GM19351 (cell line): Measurements from ENCODE around the gene TBC1D5.
"Not testable (repeated sequence)": the region's sequence is repeated elsewhere in the genome, so short reads cannot be mapped to it uniquely, and the experiment has no call there.

Source experiments
- ATAC-seq: cut with Tn5 transposase; IDR thresholded peaks from one replicate; pipeline ENCODE4 v1.9.1; 2021; ENCODE audit warnings: mild to moderate bottlenecking, moderate library complexity; ENCODE audit not compliant: unreplicated experiment

Gene TBC1D5

GRCh38 chr3:17494117-17494809, 248.2 kb downstream of the TBC1D5 start:
- no peak for ATAC-seq

- ATAC-seq, result no peak
Observed at GRCh38 chr3:17491601-17492000, 250.8 kb downstream of the TBC1D5 start.

GRCh38 chr3:17491190-17491589, 251.2 kb downstream of the TBC1D5 start:
- ATAC-seq, result not testable (repeated sequence)

DNA sequence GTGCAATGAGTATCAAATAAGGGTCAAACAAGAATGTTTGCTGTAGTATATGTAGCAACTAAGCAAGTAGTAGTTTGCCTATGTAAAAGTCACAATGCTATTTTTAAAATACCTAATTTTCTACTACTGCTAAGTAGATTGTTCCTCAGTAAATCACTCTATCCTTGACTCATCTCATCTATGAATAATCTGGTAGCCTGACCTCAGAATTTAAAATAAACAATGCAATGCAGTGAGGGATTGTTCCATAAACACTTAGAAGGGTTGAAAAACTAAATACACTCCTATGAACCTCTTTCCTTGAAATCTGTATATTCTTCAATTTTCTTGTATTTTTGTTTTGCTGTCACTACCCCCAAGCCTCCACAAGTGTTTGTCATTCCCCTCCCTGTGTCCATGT, 253.3 kb downstream of the TBC1D5 start:
- ATAC-seq, result no peak

DNA sequence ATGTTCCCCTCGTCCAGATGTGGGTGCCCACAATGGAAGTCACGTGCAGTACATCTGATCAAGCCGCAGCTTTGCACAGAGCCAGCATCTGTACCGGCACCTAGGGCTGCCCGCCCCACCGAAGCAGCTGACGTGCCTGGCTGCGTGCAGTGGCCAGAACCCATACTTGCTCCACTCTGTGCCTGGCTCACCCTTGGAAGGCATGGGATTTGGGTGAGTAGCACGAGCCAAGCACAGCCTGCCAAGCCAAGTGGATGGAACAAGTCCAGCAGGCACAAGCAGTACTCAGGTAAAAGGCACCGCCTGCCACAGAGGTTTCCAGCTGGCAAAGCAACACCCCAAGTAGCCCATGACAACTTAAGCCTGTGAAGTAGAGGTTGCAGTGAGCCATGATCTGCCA, 261.3 kb downstream of the TBC1D5 start:
- no peak for ATAC-seq

GRCh38 chr3:17479681-17480405, 262.6 kb downstream of the TBC1D5 start:
- ATAC-seq, result no peak

GRCh38 chr3:17478673-17479072, 263.8 kb downstream of the TBC1D5 start:
- no peak for ATAC-seq

- ATAC-seq, result no peak
Observed at GRCh38 chr3:17473761-17474160, 268.7 kb downstream of the TBC1D5 start.

DNA sequence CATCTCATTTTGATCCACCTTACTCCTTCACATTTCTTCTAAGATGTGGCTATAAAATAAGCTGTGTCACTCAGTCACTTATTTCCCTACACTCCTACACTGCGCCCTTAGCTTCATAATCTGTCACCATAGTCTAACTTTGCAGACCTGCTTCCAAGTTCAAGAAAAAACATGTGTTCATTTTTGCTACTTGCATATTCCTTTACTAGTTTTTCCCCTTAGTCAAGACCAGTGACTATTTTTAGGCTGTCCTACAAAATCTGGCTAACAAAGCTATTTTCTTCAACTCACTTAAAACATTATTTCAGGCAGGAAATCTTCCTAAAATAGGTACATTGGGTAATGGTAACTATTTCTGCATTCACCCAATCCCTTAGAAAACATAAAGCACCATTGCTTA, 272.5 kb downstream of the TBC1D5 start:
- ATAC-seq, result no peak

- no peak for ATAC-seq
Observed at GRCh38 chr3:17469520-17469919, 272.9 kb downstream of the TBC1D5 start.

- ATAC-seq, result no peak
Observed at GRCh38 chr3:17466028-17466427, 276.4 kb downstream of the TBC1D5 start.

- ATAC-seq, result no peak
Observed at GRCh38 chr3:17459470-17459993, 282.9 kb downstream of the TBC1D5 start.

- no peak for ATAC-seq
Observed at GRCh38 chr3:17456650-17457049, 285.8 kb downstream of the TBC1D5 start.

DNA sequence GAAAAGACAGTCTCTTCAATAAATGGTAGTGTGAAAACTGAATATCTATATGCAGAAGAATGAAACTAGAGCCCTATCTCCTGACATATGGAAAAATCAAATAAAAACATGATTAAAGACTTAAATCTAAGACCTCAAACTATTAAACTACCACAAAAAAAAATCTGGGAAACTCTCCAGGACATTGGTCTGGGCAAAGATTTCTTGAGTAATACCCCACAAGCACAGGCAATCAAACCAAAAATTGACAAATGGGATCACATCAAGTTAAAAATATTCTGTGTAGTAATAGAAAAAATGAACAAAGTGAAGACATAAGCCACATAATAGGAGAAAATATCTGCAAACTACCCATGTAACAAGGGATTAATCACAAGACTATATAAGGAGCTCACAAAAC, 286.4 kb downstream of the TBC1D5 start:
- ATAC-seq, result no peak

GRCh38 chr3:17444865-17445264, 297.6 kb downstream of the TBC1D5 start:
- no peak for ATAC-seq

- no peak for ATAC-seq
Observed at GRCh38 chr3:17443142-17443541, 299.3 kb downstream of the TBC1D5 start.

GRCh38 chr3:17442332-17443049, 299.9 kb downstream of the TBC1D5 start:
- ATAC-seq, result no peak

- no peak for ATAC-seq
Observed at GRCh38 chr3:17433876-17434275, 308.6 kb downstream of the TBC1D5 start.

DNA sequence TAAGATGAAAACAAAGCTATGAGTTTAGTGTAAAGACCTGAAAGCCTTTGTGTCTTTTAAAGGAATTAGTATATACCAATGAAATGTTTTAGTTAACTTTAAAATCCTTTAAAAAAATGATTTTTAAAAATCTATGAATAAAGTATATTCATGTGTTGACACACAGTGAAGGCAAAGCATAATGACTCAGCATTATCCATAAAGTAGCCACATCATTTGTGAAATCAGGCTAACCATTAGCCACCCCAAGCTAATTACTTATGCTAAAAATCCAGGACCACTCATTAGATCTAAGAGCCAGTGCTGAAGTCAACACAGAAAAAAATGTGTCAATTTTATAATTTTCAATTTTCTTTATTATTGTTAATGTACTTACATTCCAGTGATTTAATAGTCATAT, 310.2 kb downstream of the TBC1D5 start:
- no peak for ATAC-seq

- ATAC-seq, result no peak
Observed at GRCh38 chr3:17431484-17432045, 310.9 kb downstream of the TBC1D5 start.

GRCh38 chr3:17431004-17431403, 311.4 kb downstream of the TBC1D5 start:
- no peak for ATAC-seq
